ENCODE results near the gene TRIM69. TPM values are rescaled to one million over a fixed set of nuclear protein-coding genes. Genes with fewer than 3 reads are reported as not detected.
"Not testable (repeated sequence)": the region's sequence is repeated elsewhere in the genome, so short reads cannot be mapped to it uniquely, and the experiment has no call there.

TRIM69 gene
- total RNA-seq, 1 experiment from 2014 or later, result 61.0 TPM

GRCh38 chr15:44726568-44727484 lies 9.5 kb upstream of the TRIM69 start:
- TF ChIP-seq EZH2 (IDR thresholded peaks at IDR 0.05; ENCODE audit: borderline replicate concordance, low read depth, low read length, poor library complexity, severe bottlenecking), result no peak
- TF ChIP-seq CTCF (conservative IDR thresholded peaks at IDR 0.05; ENCODE audit: low read depth, low read length), result no peak
- DNase-seq (ENCODE audit: low spot score), result peak; percentile 98
- no TSS peak for BruUV-seq (replicated peaks)
- Histone ChIP-seq H3K27me3 (replicated peaks; ENCODE audit: insufficient read depth, low read depth, low read length, poor library complexity) (no peaks in the 10 kb centered on the region), H3K4me3 (ENCODE audit: low read depth, low read length, poor library complexity, severe bottlenecking) (peak overlapping the region; percentile 17), H3K9me3 (ENCODE audit: low read depth, low read length, poor library complexity, severe bottlenecking) (no peaks in the 10 kb centered on the region), H3K27ac (ENCODE audit: low read depth, low read length, poor library complexity, severe bottlenecking) (peak overlapping the region; percentile 95), H3K4me1 (ENCODE audit: insufficient read depth, low read length, poor library complexity, severe bottlenecking) (peaks cover 42% of the 10 kb centered on the region), H3K36me3 (ENCODE audit: insufficient read depth, low read length, poor library complexity, severe bottlenecking) (peaks cover 8% of the 10 kb centered on the region)
- ChIA-PET POLR2A (ENCODE audit: low non-redundant PET) (interaction anchor here (0.6 to 1.1 kb wide), 4 partner anchors 11 to 185 kb away, joined by 3 to 9 read pairs (median 7); partner anchors contain the start of gene B2M), CTCF (interaction anchor here (0.6 to 1.5 kb wide), 4 partner anchors 11 to 371 kb away, joined by 4 to 8 read pairs (median 6); partner anchors contain the start of genes B2M, PATL2 and SPG11)
- intact Hi-C loops (cut with micrococcal nuclease; ENCODE audit: unreplicated experiment), result loop anchor here (10.0 kb wide), 2 partner anchors 298 to 302 kb away; partner anchors contain the start of genes CTDSPL2 and SORD

GRCh38 chr15:44727485-44728231 lies 8.7 kb upstream of the TRIM69 start:
- ChIA-PET POLR2A (ENCODE audit: low non-redundant PET) (interaction anchor here (0.7 to 1.1 kb wide), 2 partner anchors 15 to 21 kb away, joined by 4 to 6 read pairs; no protein-coding TSS in a partner anchor), CTCF (no interaction called here)
- Histone ChIP-seq H3K9me3 (ENCODE audit: low read depth, low read length, poor library complexity, severe bottlenecking) (no peaks in the 10 kb centered on the region), H3K27me3 (replicated peaks; ENCODE audit: insufficient read depth, low read depth, low read length, poor library complexity) (no peaks in the 10 kb centered on the region), H3K36me3 (ENCODE audit: insufficient read depth, low read length, poor library complexity, severe bottlenecking) (peaks cover 14% of the 10 kb centered on the region), H3K4me3 (ENCODE audit: low read depth, low read length, poor library complexity, severe bottlenecking) (no peak overlapping the region), H3K27ac (ENCODE audit: low read depth, low read length, poor library complexity, severe bottlenecking) (peak overlapping the region; percentile 95), H3K4me1 (ENCODE audit: insufficient read depth, low read length, poor library complexity, severe bottlenecking) (peaks cover 42% of the 10 kb centered on the region)
- BruUV-seq (replicated peaks), result no TSS peak
- no peak for TF ChIP-seq CTCF (conservative IDR thresholded peaks at IDR 0.05; ENCODE audit: low read depth, low read length)
- no peak for TF ChIP-seq EZH2 (IDR thresholded peaks at IDR 0.05; ENCODE audit: borderline replicate concordance, low read depth, low read length, poor library complexity, severe bottlenecking)
- DNase-seq (ENCODE audit: low spot score), result no peak
- intact Hi-C loops (cut with micrococcal nuclease; ENCODE audit: unreplicated experiment), result loop anchor here (2.0 to 10.0 kb wide), 3 partner anchors 183 to 303 kb away; partner anchors contain the start of genes CTDSPL2 and SORD

- BruUV-seq (replicated peaks), result TSS peak; percentile 68
- POLR2A ChIA-PET (ENCODE audit: low non-redundant PET), result interaction anchor here (0.6 to 1.3 kb wide), 3 partner anchors 17 to 79 kb away, joined by 4 read pairs; partner anchors contain the start of genes B2M and PATL2
- H3K9me3 ChIP-seq (ENCODE audit: low read depth, low read length, poor library complexity, severe bottlenecking); H3K27me3 ChIP-seq (replicated peaks; ENCODE audit: insufficient read depth, low read depth, low read length, poor library complexity); DNase-seq (ENCODE audit: low spot score): not testable (repeated sequence)
- intact Hi-C loops (cut with micrococcal nuclease; ENCODE audit: unreplicated experiment), result loop anchor here (2.0 to 10.0 kb wide), 3 partner anchors 183 to 303 kb away; partner anchors contain the start of genes CTDSPL2 and SORD
- Histone ChIP-seq H3K4me1 (ENCODE audit: insufficient read depth, low read length, poor library complexity, severe bottlenecking) (peaks cover 42% of the 10 kb centered on the region), H3K4me3 (ENCODE audit: low read depth, low read length, poor library complexity, severe bottlenecking) (peak overlapping the region; percentile 81), H3K36me3 (ENCODE audit: insufficient read depth, low read length, poor library complexity, severe bottlenecking) (peaks cover 17% of the 10 kb centered on the region), H3K27ac (ENCODE audit: low read depth, low read length, poor library complexity, severe bottlenecking) (peak overlapping the region; percentile 95)
- CTCF ChIA-PET, result interaction anchor here (1.0 kb wide), 2 partner anchors 15 to 65 kb away, joined by 3 to 5 read pairs; partner anchors contain the start of gene SPG11
These were observed 8.1 kb upstream of the TRIM69 start for GRCh38 chr15:44728232-44728575.
